GM12801 (cell line): Measurements from ENCODE around the gene ZSCAN22.

Experiments used
- TF ChIP-seq, protein P1 (sequence below): IDR thresholded peaks from one replicate; pipeline ENCODE4 v1.5.1; 2011; ENCODE audit warnings: control low read depth; ENCODE audit not compliant: insufficient read length; ENCODE audit errors: extremely low read depth

Gene ZSCAN22

DNA sequence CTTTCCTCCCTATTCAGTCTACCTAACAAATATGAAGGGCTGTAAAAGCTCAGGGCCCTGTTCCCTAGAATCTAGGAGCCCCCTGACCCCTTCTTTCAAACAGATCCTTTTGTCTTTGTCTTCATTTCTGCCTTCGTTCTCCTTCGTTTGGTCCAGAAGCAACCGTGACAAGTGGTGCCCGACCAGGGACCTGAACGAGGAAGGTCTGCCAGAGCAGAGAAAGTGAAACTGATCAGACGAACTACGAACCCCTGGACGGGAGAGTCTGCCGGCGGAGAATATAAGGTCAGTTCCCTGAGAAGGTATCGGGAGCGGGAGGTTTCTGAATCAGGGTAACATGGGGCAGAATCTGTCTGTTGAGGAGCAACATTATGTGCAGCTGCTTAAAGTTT, 20.9 kb upstream of the ZSCAN22 start:
- TF ChIP-seq, protein P1, sequence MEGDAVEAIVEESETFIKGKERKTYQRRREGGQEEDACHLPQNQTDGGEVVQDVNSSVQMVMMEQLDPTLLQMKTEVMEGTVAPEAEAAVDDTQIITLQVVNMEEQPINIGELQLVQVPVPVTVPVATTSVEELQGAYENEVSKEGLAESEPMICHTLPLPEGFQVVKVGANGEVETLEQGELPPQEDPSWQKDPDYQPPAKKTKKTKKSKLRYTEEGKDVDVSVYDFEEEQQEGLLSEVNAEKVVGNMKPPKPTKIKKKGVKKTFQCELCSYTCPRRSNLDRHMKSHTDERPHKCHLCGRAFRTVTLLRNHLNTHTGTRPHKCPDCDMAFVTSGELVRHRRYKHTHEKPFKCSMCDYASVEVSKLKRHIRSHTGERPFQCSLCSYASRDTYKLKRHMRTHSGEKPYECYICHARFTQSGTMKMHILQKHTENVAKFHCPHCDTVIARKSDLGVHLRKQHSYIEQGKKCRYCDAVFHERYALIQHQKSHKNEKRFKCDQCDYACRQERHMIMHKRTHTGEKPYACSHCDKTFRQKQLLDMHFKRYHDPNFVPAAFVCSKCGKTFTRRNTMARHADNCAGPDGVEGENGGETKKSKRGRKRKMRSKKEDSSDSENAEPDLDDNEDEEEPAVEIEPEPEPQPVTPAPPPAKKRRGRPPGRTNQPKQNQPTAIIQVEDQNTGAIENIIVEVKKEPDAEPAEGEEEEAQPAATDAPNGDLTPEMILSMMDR, result no peak

DNA sequence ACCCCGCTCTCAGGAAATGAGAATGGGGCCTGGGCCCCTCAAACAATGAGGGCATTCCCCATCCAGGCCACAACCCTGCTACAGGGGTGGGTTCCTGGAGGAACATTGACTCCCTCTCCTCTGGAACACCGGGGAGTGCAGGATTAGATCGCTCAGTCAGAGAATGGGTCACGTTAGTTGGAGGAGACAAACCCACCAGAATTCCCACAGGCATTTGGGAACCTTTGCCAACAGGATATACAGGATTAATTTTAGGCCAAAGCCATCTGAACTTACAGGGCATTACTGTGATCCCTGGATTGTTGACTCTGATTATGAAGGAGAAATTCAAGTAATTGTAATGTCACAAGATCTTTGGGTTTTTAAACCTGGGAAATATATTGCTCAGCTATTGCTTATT, 19.1 kb upstream of the ZSCAN22 start:
- TF ChIP-seq, protein P1, result no peak

DNA sequence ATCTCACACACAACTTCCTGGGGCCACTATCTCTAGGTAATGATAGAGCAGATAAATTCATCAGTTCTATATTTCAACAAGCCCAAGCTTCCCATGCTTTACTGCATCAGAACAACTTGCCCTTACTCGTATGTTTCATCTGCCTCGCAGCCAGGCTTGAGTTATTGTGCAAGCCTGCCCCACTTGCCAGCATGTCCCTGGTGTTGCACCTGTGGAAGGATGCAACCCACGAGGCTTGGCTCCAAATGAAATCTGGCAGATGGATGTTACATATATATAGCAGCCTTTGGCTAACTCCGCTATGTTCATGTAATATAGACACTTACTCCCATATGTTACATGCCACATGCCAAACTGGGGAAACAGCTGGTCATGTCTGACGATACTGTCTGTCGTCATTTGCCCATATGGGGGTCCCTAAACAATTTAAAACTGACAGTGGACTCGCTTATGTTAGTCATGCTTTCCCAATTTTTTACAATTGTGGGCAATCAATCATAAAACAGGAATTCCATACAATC, 15.4 kb upstream of the ZSCAN22 start:
- TF ChIP-seq, protein P1, result no peak

DNA sequence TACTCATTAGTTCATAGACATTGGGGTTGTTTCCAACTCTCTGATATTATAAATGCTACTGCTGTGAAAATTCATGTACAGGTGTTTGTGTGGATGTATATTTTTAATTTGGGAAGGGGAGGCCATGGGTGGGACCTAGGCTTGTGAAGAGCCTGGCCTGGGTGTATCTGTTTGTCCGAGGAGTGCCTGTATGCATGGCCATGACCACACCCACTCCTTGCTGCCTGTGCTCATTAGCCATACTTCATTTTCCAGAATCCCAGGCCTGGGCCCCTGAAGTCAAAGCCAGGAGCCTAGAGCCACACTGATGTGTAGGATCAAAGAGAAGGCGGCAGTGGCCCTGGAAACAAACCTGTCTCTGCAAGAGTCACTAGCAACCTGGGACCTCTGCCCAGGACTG, 11.2 kb upstream of the ZSCAN22 start:
- TF ChIP-seq, protein P1, result no peak

DNA sequence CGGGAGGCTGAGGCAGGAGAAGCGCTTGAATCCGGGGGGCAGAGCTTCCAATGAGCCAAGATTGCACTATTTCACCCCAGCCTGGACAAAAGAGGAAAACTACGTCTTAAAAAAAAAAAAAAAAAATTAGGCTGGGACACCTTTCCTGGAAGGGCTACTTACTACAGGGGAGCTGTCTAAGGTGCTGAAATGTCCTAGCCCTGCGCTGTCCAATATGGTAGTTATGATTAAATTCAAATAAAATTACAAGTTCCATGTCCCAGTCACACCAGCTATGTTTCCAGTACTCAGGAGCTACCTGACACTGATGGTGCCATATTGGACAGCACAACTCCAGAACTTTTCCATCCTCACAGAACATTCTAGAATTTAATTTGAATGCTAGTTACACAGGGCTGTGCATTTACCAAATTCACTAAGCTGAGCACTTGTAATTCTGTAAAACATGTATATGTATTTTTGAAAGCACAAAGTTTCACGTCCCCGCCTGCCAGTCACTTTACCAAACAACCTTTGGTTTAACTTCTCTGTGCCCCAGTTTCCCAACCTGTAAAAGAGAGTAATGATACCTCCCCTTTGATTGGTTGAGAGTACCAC, 9.2 kb upstream of the ZSCAN22 start:
- TF ChIP-seq, protein P1, result no peak

DNA sequence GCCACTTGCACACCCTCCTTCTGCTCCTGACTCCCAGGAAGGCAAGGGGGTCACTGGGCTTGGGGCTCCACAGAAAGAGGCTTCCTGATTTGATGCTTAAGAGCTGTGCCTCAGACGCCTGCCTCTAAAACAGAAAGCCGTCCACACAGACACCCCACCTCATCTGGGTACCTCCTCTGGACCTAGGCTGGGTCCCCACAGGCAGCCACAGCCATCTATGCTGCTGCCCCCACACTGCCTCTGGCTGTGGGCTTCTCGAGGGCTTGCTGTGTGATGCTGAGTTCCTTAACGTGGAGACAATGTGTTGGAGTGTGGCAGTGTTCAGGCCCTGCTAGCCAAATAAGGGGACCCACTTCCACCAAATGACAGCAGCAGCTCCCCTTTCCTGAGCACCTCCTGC, 8.5 kb upstream of the ZSCAN22 start:
- TF ChIP-seq, protein P1, result no peak

DNA sequence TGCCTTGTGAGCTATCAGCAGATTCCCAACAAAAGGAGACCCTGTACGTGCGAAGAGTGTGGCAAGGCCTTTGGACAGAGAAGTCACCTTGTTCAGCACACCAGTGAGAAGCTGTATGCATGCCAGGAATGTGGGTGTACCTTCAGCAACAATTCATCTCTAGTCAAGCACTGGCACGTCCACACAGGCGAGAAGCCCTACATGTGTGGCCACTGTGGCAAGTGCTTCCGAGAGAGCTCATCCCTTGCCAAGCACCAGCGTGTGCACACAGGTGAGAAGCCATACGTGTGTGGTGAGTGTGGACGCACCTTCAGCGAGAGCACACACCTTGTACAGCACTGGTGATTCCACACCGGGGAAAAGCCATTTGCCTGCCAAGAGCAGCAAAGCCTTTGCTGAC, 7.6 kb upstream of the ZSCAN22 start:
- TF ChIP-seq, protein P1, result no peak
